Stimulated activated CD8-positive, alpha-beta memory T cell treated with anti-CD3 and anti-CD28 coated beads, Interleukin-2, amount 100 ng/mL, for 1 hour (primary cell): ENCODE data around the gene CACNA1A.
"Not testable (repeated sequence)": the region's sequence is repeated elsewhere in the genome, so short reads cannot be mapped to it uniquely, and the experiment has no call there.

Experiments
- DNase-seq, 2 donors: peaks; one replicate each; pipeline ENCODE4 v3.0.0-alpha.2; 2020; ENCODE audit warnings: low read depth in 2 of 2

CACNA1A gene

GRCh38 chr19:13506471-13506820 lies at the start of gene CACNA1A:
Gene CACNA1A (minus strand): TSS chr19:13506479. CDS start chr19:13506224, 255 bp downstream.
- no peak for DNase-seq

- DNase-seq: no peak
Observed at GRCh38 chr19:13554506-13555240, 48.4 kb upstream of the CACNA1A start.

GRCh38 chr19:13553880-13554400 lies 47.7 kb upstream of the CACNA1A start:
- no peak for DNase-seq

- DNase-seq: no peak
Observed at GRCh38 chr19:13548131-13548530, 41.9 kb upstream of the CACNA1A start.

- DNase-seq: no peak
Observed at GRCh38 chr19:13547102-13547501, 40.8 kb upstream of the CACNA1A start.

- DNase-seq: no peak
Observed at GRCh38 chr19:13544423-13544822, 38.1 kb upstream of the CACNA1A start.

- DNase-seq: no peak
Observed at GRCh38 chr19:13541554-13541953, 35.3 kb upstream of the CACNA1A start.

GRCh38 chr19:13539332-13539731 lies 33.1 kb upstream of the CACNA1A start:
- no peak for DNase-seq

- DNase-seq: no peak
Observed at GRCh38 chr19:13538601-13539253, 32.4 kb upstream of the CACNA1A start.

- no peak for DNase-seq
Observed at GRCh38 chr19:13537454-13537853, 31.2 kb upstream of the CACNA1A start.

- no peak for DNase-seq
Observed at GRCh38 chr19:13530720-13531119, 24.4 kb upstream of the CACNA1A start.

GRCh38 chr19:13529721-13530120 lies 23.4 kb upstream of the CACNA1A start:
- not testable (repeated sequence) for DNase-seq

- DNase-seq: no peak
Observed at GRCh38 chr19:13526552-13526951, 20.3 kb upstream of the CACNA1A start.

- no peak for DNase-seq
Observed at GRCh38 chr19:13521066-13521465, 14.8 kb upstream of the CACNA1A start.

- no peak for DNase-seq
Observed at GRCh38 chr19:13511947-13512346, 5.7 kb upstream of the CACNA1A start.

- no peak for DNase-seq
Observed at GRCh38 chr19:13507053-13507611, 853 bp upstream of the CACNA1A start.

GRCh38 chr19:13505761-13506470 lies 363 bp downstream of the CACNA1A start:
- no peak for DNase-seq

GRCh38 chr19:13505164-13505695 lies 1.0 kb downstream of the CACNA1A start:
- no peak for DNase-seq

GRCh38 chr19:13503570-13504235 lies 2.6 kb downstream of the CACNA1A start:
- no peak for DNase-seq

GRCh38 chr19:13502231-13502630 lies 4.0 kb downstream of the CACNA1A start:
- no peak for DNase-seq

GRCh38 chr19:13499692-13500091 lies 6.6 kb downstream of the CACNA1A start:
- DNase-seq: no peak
